Stimulated activated CD8-positive, alpha-beta memory T cell treated with anti-CD3 and anti-CD28 coated beads, Interleukin-7, amount 100 ng/mL, for 24 hours (primary cell): ENCODE results near the gene EIF4H.
"Not testable (repeated sequence)": the region's sequence is repeated elsewhere in the genome, so short reads cannot be mapped to it uniquely, and the experiment has no call there.

ENCODE experiments used
- DNase-seq: peaks from one replicate; pipeline ENCODE4 v3.0.0-alpha.2; 2020; ENCODE audit warnings: low read depth

The EIF4H gene

GRCh38 chr7:74199551-74200355 is 25.6 kb downstream of the EIF4H start:
- DNase-seq = no peak

GRCh38 chr7:74202841-74203556 is 28.8 kb downstream of the EIF4H start:
- no peak for DNase-seq

- no peak for DNase-seq
These were observed 29.9 kb downstream of the EIF4H start for GRCh38 chr7:74203956-74204618.

- not testable (repeated sequence) for DNase-seq
These were observed 31.9 kb downstream of the EIF4H start for GRCh38 chr7:74206052-74206451.

GRCh38 chr7:74206589-74207120 is 32.5 kb downstream of the EIF4H start:
- peak; percentile 71 for DNase-seq

GRCh38 chr7:74207586-74207985 is 33.4 kb downstream of the EIF4H start:
- no peak for DNase-seq

- DNase-seq = not testable (repeated sequence)
These were observed 34.1 kb downstream of the EIF4H start for GRCh38 chr7:74208241-74208640.

- no peak for DNase-seq
These were observed 38.5 kb downstream of the EIF4H start for GRCh38 chr7:74212661-74213060.

- DNase-seq = no peak
These were observed 40.9 kb downstream of the EIF4H start for GRCh38 chr7:74214816-74215630.

- no peak for DNase-seq
These were observed 41.8 kb downstream of the EIF4H start for GRCh38 chr7:74215921-74216320.

- no peak for DNase-seq
These were observed 42.2 kb downstream of the EIF4H start for GRCh38 chr7:74216361-74216761.

GRCh38 chr7:74217455-74218342 is 43.5 kb downstream of the EIF4H start:
- DNase-seq = no peak

GRCh38 chr7:74218343-74218698 is 44.2 kb downstream of the EIF4H start:
- DNase-seq = no peak

GRCh38 chr7:74219416-74219815 is 45.3 kb downstream of the EIF4H start:
- no peak for DNase-seq

GRCh38 chr7:74220229-74220628 is 46.1 kb downstream of the EIF4H start:
- DNase-seq = no peak

GRCh38 chr7:74221713-74222112 is 47.6 kb downstream of the EIF4H start:
- DNase-seq = no peak

GRCh38 chr7:74222851-74223710 is 48.9 kb downstream of the EIF4H start:
- DNase-seq = no peak

GRCh38 chr7:74223711-74224510 is 49.8 kb downstream of the EIF4H start:
- no peak for DNase-seq

GRCh38 chr7:74224511-74224832 is 50.3 kb downstream of the EIF4H start:
- DNase-seq = no peak
